Liver (tissue), 9 donors: Measurements from ENCODE around the gene DIAPH3. TPM values are rescaled to one million over a fixed set of nuclear protein-coding genes. Genes with fewer than 3 reads are reported as not detected.

Experiments used
- DNase-seq: peaks from one replicate; pipeline ENCODE4 v3.0.0-alpha.2; 2017; ENCODE audit warnings: low spot score
- H3K27ac ChIP-seq, 2 donors: one replicate each; pipeline ENCODE4 v1.7.0; 2013; ENCODE audit warnings: inconsistent platforms in 2 of 2, low read length in 2 of 2, control low read depth in 1 of 2, low read depth in 1 of 2, mild to moderate bottlenecking in 1 of 2
- H3K27me3 ChIP-seq, 4 donors: one replicate each; pipeline versions ENCODE4 v1.6.1 to v1.7.0; 2013; ENCODE audit warnings: low read length in 3 of 4, inconsistent platforms in 1 of 4, mild to moderate bottlenecking in 1 of 4, moderate library complexity in 1 of 4; ENCODE audit not compliant: control insufficient read depth in 4 of 4, insufficient read depth in 4 of 4
- H3K36me3 ChIP-seq, 4 donors: one replicate each; pipeline versions ENCODE4 v1.6.1 to v1.7.0; 2013; ENCODE audit warnings: low read length in 3 of 4, mild to moderate bottlenecking in 3 of 4, low read depth in 1 of 4, moderate library complexity in 1 of 4; ENCODE audit not compliant: control insufficient read depth in 4 of 4, insufficient read depth in 3 of 4
- H3K4me1 ChIP-seq, 4 donors: one replicate each; pipeline versions ENCODE4 v1.6.1 to v1.7.0; 2013; ENCODE audit warnings: low read length in 3 of 4, mild to moderate bottlenecking in 3 of 4, moderate library complexity in 1 of 4; ENCODE audit not compliant: control insufficient read depth in 4 of 4, insufficient read depth in 4 of 4
- H3K4me3 ChIP-seq, 3 donors: one replicate each; pipeline versions ENCODE4 v1.6.1 to v1.7.0; 2013; ENCODE audit warnings: low read length in 3 of 3, control low read depth in 1 of 3, low read depth in 1 of 3, mild to moderate bottlenecking in 1 of 3
- H3K9ac ChIP-seq, 2 donors: one replicate each; pipeline ENCODE4 v1.7.0; 2013; ENCODE audit warnings: low read length in 2 of 2, mild to moderate bottlenecking in 2 of 2, moderate library complexity in 2 of 2, control low read depth in 1 of 2, low read depth in 1 of 2
- H3K9me3 ChIP-seq, 4 donors: one replicate each; pipeline versions ENCODE4 v1.6.1 to v1.7.0; 2013; ENCODE audit warnings: low read length in 3 of 4; ENCODE audit not compliant: control insufficient read depth in 4 of 4
- EGR1 ChIP-seq, 2 donors: IDR thresholded peaks; 2 replicates each; pipeline ENCODE4 v1.6.1; 2016 to 2018; ENCODE audit warnings: antibody characterized with exemption in 2 of 2, low read depth in 2 of 2
- FOXA1 ChIP-seq: IDR thresholded peaks from 2 replicates; pipeline ENCODE4 v1.6.1; 2016; ENCODE audit warnings: antibody characterized with exemption
- FOXA2 ChIP-seq: IDR thresholded peaks from 2 replicates; pipeline ENCODE4 v1.6.1; 2016; ENCODE audit warnings: antibody characterized with exemption
- GABPA ChIP-seq, 2 donors: IDR thresholded peaks in 1 of 2; conservative IDR thresholded peaks in 1 of 2; 2 replicates each; pipeline ENCODE4 v1.6.1; 2016; ENCODE audit warnings: antibody characterized with exemption in 2 of 2, mild to moderate bottlenecking in 1 of 2, moderate library complexity in 1 of 2
- HNF4A ChIP-seq, 2 donors: conservative IDR thresholded peaks; 2 replicates each; pipeline ENCODE4 v1.6.1; 2016; ENCODE audit warnings: antibody characterized with exemption in 2 of 2, mild to moderate bottlenecking in 2 of 2
- HNF4G ChIP-seq: IDR thresholded peaks from 2 replicates; pipeline ENCODE4 v1.6.1; 2016; ENCODE audit warnings: antibody characterized with exemption
- JUND ChIP-seq, 2 donors: IDR thresholded peaks; 2 replicates each; pipeline ENCODE4 v1.6.1; 2016; ENCODE audit warnings: antibody characterized with exemption in 2 of 2
- NR2F2 ChIP-seq: IDR thresholded peaks from 2 replicates; pipeline ENCODE4 v1.6.1; 2016; ENCODE audit warnings: antibody characterized with exemption
- RAD21 ChIP-seq, 2 donors: IDR thresholded peaks; 2 replicates each; pipeline ENCODE4 v1.6.1; 2016; ENCODE audit warnings: antibody characterized with exemption in 2 of 2, mild to moderate bottlenecking in 2 of 2
- RXRA ChIP-seq, 2 donors: IDR thresholded peaks; 2 replicates each; pipeline ENCODE4 v1.6.1; 2017 to 2018; ENCODE audit warnings: antibody characterized with exemption in 2 of 2, mild to moderate bottlenecking in 1 of 2
- SP1 ChIP-seq: IDR thresholded peaks from 2 replicates; pipeline ENCODE4 v1.6.1; 2018; ENCODE audit warnings: antibody characterized with exemption, mild to moderate bottlenecking
- TAF1 ChIP-seq: conservative IDR thresholded peaks from 2 replicates; pipeline ENCODE4 v1.6.1; 2016; ENCODE audit warnings: antibody characterized with exemption, mild to moderate bottlenecking
- YY1 ChIP-seq: IDR thresholded peaks from 2 replicates; pipeline ENCODE4 v1.6.1; 2016; ENCODE audit warnings: antibody characterized with exemption, mild to moderate bottlenecking
- WGBS: extraction: QIAGEN DNeasy Blood & Tissue Kit; methylation state at CpG from one replicate; pipeline ENCODE4 v1.1.7; 2013; 5-methylcytosine and 5-hydroxymethylcytosine counted together
- polyA plus RNA-seq, 2 donors: library from polyadenylated mRNA; stranded (reverse) in 1 of 2; unstranded in 1 of 2; fragments of 200-250 nt in 1 of 2; fragments of >200 nt in 1 of 2; fragmentation: Nextera tagmentation in 1 of 2; extraction: Ambion mirVana in 1 of 2; gene quantifications; one replicate each; pipeline versions ENCODE4 v1.2.1 to v1.2.3, GENCODE V29; 2013 to 2015
- total RNA-seq, 2 donors: library from RNA; depleted of rRNA; stranded (reverse); fragments of >200 nt; gene quantifications; one replicate each; pipeline ENCODE4 v1.2.3, GENCODE V29; 2014
- TF ChIP-seq, protein P1 (sequence below): IDR thresholded peaks from 2 replicates; pipeline ENCODE4 v1.6.1; 2016; ENCODE audit warnings: antibody characterized with exemption
- TF ChIP-seq, protein P2 (sequence below): IDR thresholded peaks from 2 replicates; pipeline ENCODE4 v1.6.1; 2016; ENCODE audit warnings: antibody characterized with exemption
- TF ChIP-seq, protein P3 (sequence below): IDR thresholded peaks from 2 replicates; pipeline ENCODE4 v1.6.1; 2016; ENCODE audit warnings: antibody characterized with exemption, mild to moderate bottlenecking
- TF ChIP-seq, protein P4 (sequence below): IDR thresholded peaks from 2 replicates; pipeline ENCODE4 v1.6.1; 2016; ENCODE audit warnings: antibody characterized with exemption
- TF ChIP-seq, protein P5 (sequence below): fragments of 150-350 bp; IDR thresholded peaks from 2 replicates; pipeline ENCODE4 v1.5.1; 2017; ENCODE audit warnings: improper control_type of control experiment, low read depth, low read length; ENCODE audit not compliant: missing input control
- donor health status: healthy.
- donor health status: healthy.
- donor health status: healthy.
- donor health status: healthy.
- donor health status: healthy.

DIAPH3 gene
- total and polyA plus RNA-seq, 4 donors: 0.08 to 11.1 (median 0.27) TPM

DNA sequence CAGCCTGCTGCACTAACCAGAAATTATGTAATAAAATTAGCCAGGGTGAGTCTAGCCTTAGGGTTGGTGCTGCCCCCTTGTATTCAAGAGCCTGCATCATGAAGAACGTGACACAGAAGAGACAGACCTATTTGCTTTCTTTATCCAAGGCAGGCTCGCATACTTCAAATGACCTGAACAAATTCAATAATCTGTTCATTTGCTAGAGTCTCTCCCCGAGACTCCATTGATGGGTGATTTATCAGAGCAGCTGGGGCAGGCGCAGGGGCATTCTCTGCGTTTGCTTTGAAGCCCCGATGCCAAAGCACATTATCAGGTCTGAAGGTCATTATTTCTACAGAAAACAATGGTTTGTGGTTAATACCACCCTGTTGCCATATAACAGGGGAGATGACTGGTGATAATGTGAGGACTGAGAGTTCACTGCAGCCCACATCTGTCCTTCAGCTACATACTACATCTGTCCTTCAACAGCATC lies 520.3 kb downstream of the DIAPH3 start:
- H3K27ac ChIP-seq: no peak overlapping the region
- H3K4me3 ChIP-seq: no peak overlapping the region
- no peak for DNase-seq
- TF ChIP-seq EGR1 (IDR thresholded peaks at IDR 0.05; ENCODE audit: low read depth in 2 of 2): no peak
- TF ChIP-seq, protein P1, sequence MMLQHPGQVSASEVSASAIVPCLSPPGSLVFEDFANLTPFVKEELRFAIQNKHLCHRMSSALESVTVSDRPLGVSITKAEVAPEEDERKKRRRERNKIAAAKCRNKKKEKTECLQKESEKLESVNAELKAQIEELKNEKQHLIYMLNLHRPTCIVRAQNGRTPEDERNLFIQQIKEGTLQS: no peak
- no peak for TF ChIP-seq HNF4A (conservative IDR thresholded peaks at IDR 0.05)
- no peak for TF ChIP-seq YY1
- no peak for TF ChIP-seq TAF1
- TF ChIP-seq FOXA1: no peak
- TF ChIP-seq, protein P2, sequence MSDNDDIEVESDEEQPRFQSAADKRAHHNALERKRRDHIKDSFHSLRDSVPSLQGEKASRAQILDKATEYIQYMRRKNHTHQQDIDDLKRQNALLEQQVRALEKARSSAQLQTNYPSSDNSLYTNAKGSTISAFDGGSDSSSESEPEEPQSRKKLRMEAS: no peak
- no peak for TF ChIP-seq SP1
- no peak for TF ChIP-seq RXRA (IDR thresholded peaks at IDR 0.05)
- TF ChIP-seq, protein P3, sequence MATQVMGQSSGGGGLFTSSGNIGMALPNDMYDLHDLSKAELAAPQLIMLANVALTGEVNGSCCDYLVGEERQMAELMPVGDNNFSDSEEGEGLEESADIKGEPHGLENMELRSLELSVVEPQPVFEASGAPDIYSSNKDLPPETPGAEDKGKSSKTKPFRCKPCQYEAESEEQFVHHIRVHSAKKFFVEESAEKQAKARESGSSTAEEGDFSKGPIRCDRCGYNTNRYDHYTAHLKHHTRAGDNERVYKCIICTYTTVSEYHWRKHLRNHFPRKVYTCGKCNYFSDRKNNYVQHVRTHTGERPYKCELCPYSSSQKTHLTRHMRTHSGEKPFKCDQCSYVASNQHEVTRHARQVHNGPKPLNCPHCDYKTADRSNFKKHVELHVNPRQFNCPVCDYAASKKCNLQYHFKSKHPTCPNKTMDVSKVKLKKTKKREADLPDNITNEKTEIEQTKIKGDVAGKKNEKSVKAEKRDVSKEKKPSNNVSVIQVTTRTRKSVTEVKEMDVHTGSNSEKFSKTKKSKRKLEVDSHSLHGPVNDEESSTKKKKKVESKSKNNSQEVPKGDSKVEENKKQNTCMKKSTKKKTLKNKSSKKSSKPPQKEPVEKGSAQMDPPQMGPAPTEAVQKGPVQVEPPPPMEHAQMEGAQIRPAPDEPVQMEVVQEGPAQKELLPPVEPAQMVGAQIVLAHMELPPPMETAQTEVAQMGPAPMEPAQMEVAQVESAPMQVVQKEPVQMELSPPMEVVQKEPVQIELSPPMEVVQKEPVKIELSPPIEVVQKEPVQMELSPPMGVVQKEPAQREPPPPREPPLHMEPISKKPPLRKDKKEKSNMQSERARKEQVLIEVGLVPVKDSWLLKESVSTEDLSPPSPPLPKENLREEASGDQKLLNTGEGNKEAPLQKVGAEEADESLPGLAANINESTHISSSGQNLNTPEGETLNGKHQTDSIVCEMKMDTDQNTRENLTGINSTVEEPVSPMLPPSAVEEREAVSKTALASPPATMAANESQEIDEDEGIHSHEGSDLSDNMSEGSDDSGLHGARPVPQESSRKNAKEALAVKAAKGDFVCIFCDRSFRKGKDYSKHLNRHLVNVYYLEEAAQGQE: no peak
- TF ChIP-seq, protein P4, sequence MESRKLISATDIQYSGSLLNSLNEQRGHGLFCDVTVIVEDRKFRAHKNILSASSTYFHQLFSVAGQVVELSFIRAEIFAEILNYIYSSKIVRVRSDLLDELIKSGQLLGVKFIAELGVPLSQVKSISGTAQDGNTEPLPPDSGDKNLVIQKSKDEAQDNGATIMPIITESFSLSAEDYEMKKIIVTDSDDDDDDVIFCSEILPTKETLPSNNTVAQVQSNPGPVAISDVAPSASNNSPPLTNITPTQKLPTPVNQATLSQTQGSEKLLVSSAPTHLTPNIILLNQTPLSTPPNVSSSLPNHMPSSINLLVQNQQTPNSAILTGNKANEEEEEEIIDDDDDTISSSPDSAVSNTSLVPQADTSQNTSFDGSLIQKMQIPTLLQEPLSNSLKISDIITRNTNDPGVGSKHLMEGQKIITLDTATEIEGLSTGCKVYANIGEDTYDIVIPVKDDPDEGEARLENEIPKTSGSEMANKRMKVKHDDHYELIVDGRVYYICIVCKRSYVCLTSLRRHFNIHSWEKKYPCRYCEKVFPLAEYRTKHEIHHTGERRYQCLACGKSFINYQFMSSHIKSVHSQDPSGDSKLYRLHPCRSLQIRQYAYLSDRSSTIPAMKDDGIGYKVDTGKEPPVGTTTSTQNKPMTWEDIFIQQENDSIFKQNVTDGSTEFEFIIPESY: no peak
- TF ChIP-seq, protein P5, sequence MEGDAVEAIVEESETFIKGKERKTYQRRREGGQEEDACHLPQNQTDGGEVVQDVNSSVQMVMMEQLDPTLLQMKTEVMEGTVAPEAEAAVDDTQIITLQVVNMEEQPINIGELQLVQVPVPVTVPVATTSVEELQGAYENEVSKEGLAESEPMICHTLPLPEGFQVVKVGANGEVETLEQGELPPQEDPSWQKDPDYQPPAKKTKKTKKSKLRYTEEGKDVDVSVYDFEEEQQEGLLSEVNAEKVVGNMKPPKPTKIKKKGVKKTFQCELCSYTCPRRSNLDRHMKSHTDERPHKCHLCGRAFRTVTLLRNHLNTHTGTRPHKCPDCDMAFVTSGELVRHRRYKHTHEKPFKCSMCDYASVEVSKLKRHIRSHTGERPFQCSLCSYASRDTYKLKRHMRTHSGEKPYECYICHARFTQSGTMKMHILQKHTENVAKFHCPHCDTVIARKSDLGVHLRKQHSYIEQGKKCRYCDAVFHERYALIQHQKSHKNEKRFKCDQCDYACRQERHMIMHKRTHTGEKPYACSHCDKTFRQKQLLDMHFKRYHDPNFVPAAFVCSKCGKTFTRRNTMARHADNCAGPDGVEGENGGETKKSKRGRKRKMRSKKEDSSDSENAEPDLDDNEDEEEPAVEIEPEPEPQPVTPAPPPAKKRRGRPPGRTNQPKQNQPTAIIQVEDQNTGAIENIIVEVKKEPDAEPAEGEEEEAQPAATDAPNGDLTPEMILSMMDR: no peak
- TF ChIP-seq HNF4G: no peak
- TF ChIP-seq GABPA (IDR thresholded peaks at IDR 0.05 in 1 of 2, conservative IDR thresholded peaks at IDR 0.05 in 1 of 2): no peak
- no peak for TF ChIP-seq NR2F2
- no peak for TF ChIP-seq RAD21 (IDR thresholded peaks at IDR 0.05)
- TF ChIP-seq JUND (IDR thresholded peaks at IDR 0.05): no peak
- no peak for TF ChIP-seq FOXA2
- H3K4me1 ChIP-seq: no peaks in the 10 kb centered on the region
- no peaks in the 10 kb centered on the region for H3K36me3 ChIP-seq
- H3K9me3 ChIP-seq: no peaks in the 10 kb centered on the region
- H3K27me3 ChIP-seq: no peaks in the 10 kb centered on the region
- 49% methylated on average over 6 of the region's 6 CpGs for WGBS
- no peak overlapping the region for H3K9ac ChIP-seq
